Astrocyte (in vitro differentiated cells and primary cell): ENCODE results near the gene XPNPEP1. TPM values are rescaled to one million over a fixed set of nuclear protein-coding genes. Genes with fewer than 3 reads are reported as not detected.

ENCODE experiments used
- DNase-seq: peaks from one replicate; pipeline ENCODE4 v3.0.0-alpha.2; 2010; ENCODE audit warnings: low read depth
- FAIRE-seq: peaks from 2 replicates; lab custom pipeline; 2011; peaks lifted over from hg19 to GRCh38; lab: Jason Lieb, UNC
- H2AFZ ChIP-seq: 2 replicates; pipeline ENCODE4 v1.6.0; 2012; ENCODE audit warnings: low read depth, low read length, inconsistent platforms
- H3K27ac ChIP-seq: 2 replicates; pipeline ENCODE4 v1.5.1; 2011; ENCODE audit warnings: low read depth, low read length, inconsistent platforms
- H3K27me3 ChIP-seq: 2 replicates; pipeline ENCODE4 v1.6.0; 2011; ENCODE audit warnings: low read length, inconsistent platforms; ENCODE audit not compliant: insufficient read depth
- H3K36me3 ChIP-seq: 2 replicates; pipeline ENCODE4 v1.5.1; 2011; ENCODE audit warnings: low read length, inconsistent platforms; ENCODE audit not compliant: insufficient read depth
- H3K4me1 ChIP-seq: 2 replicates; pipeline ENCODE4 v1.5.1; 2011; ENCODE audit warnings: low read length, inconsistent platforms; ENCODE audit not compliant: insufficient read depth
- H3K4me2 ChIP-seq: 2 replicates; pipeline ENCODE4 v1.6.0; 2012; ENCODE audit warnings: low read length, inconsistent platforms
- H3K4me3 ChIP-seq: 2 replicates; pipeline ENCODE4 v1.5.1; 2011; ENCODE audit warnings: low read depth, mild to moderate bottlenecking, low read length, inconsistent platforms; ENCODE audit not compliant: insufficient read depth
- H3K79me2 ChIP-seq: 2 replicates; pipeline ENCODE4 v1.6.0; 2012; ENCODE audit warnings: mild to moderate bottlenecking, low read length, inconsistent platforms; ENCODE audit not compliant: insufficient read depth
- H3K9ac ChIP-seq: 2 replicates; pipeline ENCODE4 v1.6.0; 2012; ENCODE audit warnings: mild to moderate bottlenecking, low read length, inconsistent platforms
- H3K9me3 ChIP-seq: 2 replicates; pipeline ENCODE4 v1.5.1; 2012; ENCODE audit warnings: low read depth, mild to moderate bottlenecking, low read length, inconsistent platforms; ENCODE audit not compliant: insufficient read depth
- H4K20me1 ChIP-seq: 2 replicates; pipeline ENCODE4 v1.6.0; 2012; ENCODE audit warnings: low read length, inconsistent platforms; ENCODE audit not compliant: insufficient read depth
- H3K27ac Mint-ChIP-seq: one replicate; pipeline ENCODE4 v1.8.0; 2021; ENCODE audit warnings: mild to moderate bottlenecking, mixed read lengths; ENCODE audit not compliant: unreplicated experiment
- H3K27me3 Mint-ChIP-seq: one replicate; pipeline ENCODE4 v1.8.0; 2021; ENCODE audit warnings: low read depth, mixed read lengths; ENCODE audit not compliant: unreplicated experiment
- H3K36me3 Mint-ChIP-seq: one replicate; pipeline ENCODE4 v1.8.0; 2021; ENCODE audit warnings: low read depth, mixed read lengths; ENCODE audit not compliant: unreplicated experiment
- H3K4me1 Mint-ChIP-seq: one replicate; pipeline ENCODE4 v1.8.0; 2021; ENCODE audit warnings: low read depth, mixed read lengths; ENCODE audit not compliant: unreplicated experiment
- H3K4me3 Mint-ChIP-seq: one replicate; pipeline ENCODE4 v1.8.0; 2021; ENCODE audit warnings: mild to moderate bottlenecking, moderate library complexity, mixed read lengths; ENCODE audit not compliant: unreplicated experiment
- H3K9me3 Mint-ChIP-seq: one replicate; pipeline ENCODE4 v1.8.0; 2021; ENCODE audit warnings: mild to moderate bottlenecking, mixed read lengths; ENCODE audit not compliant: unreplicated experiment
- CTCF ChIP-seq: IDR thresholded peaks from 2 replicates; pipeline ENCODE4 v1.5.1; 2011; ENCODE audit warnings: low read depth, mild to moderate bottlenecking, inconsistent platforms, low read length, moderate library complexity; ENCODE audit not compliant: insufficient read depth
- EZH2 ChIP-seq: IDR thresholded peaks from 2 replicates; pipeline ENCODE4 v1.6.1; 2012; ENCODE audit warnings: mild to moderate bottlenecking, low read length, inconsistent platforms; ENCODE audit not compliant: insufficient read depth
- total RNA-seq: library from RNA; stranded (reverse); gene quantifications from 2 replicates; pipeline ENCODE4 v1.2.1, GENCODE V29; 2021

XPNPEP1 gene
- total RNA-seq, 1 donor from 2014 or later, result 100 TPM

- no peak overlapping the region for H3K27ac Mint-ChIP-seq
- H3K36me3 ChIP-seq, result no peaks in the 10 kb centered on the region
- H4K20me1 ChIP-seq, result no peaks in the 10 kb centered on the region
- no peak overlapping the region for H3K4me3 Mint-ChIP-seq
- H3K4me3 ChIP-seq, result no peak overlapping the region
- H3K36me3 Mint-ChIP-seq, result peaks cover 3% of the 10 kb centered on the region
- H3K27ac ChIP-seq, result no peak overlapping the region
- H3K4me2 ChIP-seq, result no peak overlapping the region
- H3K79me2 ChIP-seq, result peaks cover 14% of the 10 kb centered on the region
- peaks cover 11% of the 10 kb centered on the region for H3K4me1 ChIP-seq
- no peak overlapping the region for H3K9ac ChIP-seq
- no peak overlapping the region for H2AFZ ChIP-seq
- FAIRE-seq (no peak), DNase-seq (no peak)
- H3K4me1 Mint-ChIP-seq, result peaks cover 7% of the 10 kb centered on the region
- TF ChIP-seq CTCF (no peak), EZH2 (no peak)
- no peaks in the 10 kb centered on the region for H3K9me3 Mint-ChIP-seq
- no peaks in the 10 kb centered on the region for H3K27me3 ChIP-seq
- no peaks in the 10 kb centered on the region for H3K27me3 Mint-ChIP-seq
- no peaks in the 10 kb centered on the region for H3K9me3 ChIP-seq
Measured at GRCh38 chr10:109926825-109927224, 3.5 kb upstream of the XPNPEP1 start.

GRCh38 chr10:109926061-109926745 is 2.9 kb upstream of the XPNPEP1 start:
- peaks cover 5% of the 10 kb centered on the region for H3K36me3 Mint-ChIP-seq
- no peaks in the 10 kb centered on the region for H3K9me3 Mint-ChIP-seq
- Histone ChIP-seq H3K27me3 (no peaks in the 10 kb centered on the region), H3K9ac (no peak overlapping the region), H3K4me1 (peaks cover 11% of the 10 kb centered on the region), H3K4me2 (no peak overlapping the region), H3K36me3 (no peaks in the 10 kb centered on the region), H2AFZ (no peak overlapping the region), H3K9me3 (no peaks in the 10 kb centered on the region), H4K20me1 (no peaks in the 10 kb centered on the region), H3K79me2 (peaks cover 20% of the 10 kb centered on the region), H3K27ac (no peak overlapping the region), H3K4me3 (no peak overlapping the region)
- no peaks in the 10 kb centered on the region for H3K27me3 Mint-ChIP-seq
- H3K4me3 Mint-ChIP-seq, result no peak overlapping the region
- no peak overlapping the region for H3K27ac Mint-ChIP-seq
- FAIRE-seq, result no peak
- DNase-seq, result no peak
- TF ChIP-seq CTCF (no peak), EZH2 (no peak)
- peaks cover 7% of the 10 kb centered on the region for H3K4me1 Mint-ChIP-seq

GRCh38 chr10:109924967-109925620 is 1.8 kb upstream of the XPNPEP1 start:
- DNase-seq (no peak), FAIRE-seq (no peak)
- no peaks in the 10 kb centered on the region for H3K9me3 ChIP-seq
- Mint-ChIP-seq H3K27ac (no peak overlapping the region), H3K36me3 (peaks cover 15% of the 10 kb centered on the region), H3K9me3 (no peaks in the 10 kb centered on the region), H3K4me3 (no peak overlapping the region), H3K4me1 (peaks cover 11% of the 10 kb centered on the region), H3K27me3 (no peaks in the 10 kb centered on the region)
- no peak overlapping the region for H3K27ac ChIP-seq
- TF ChIP-seq EZH2, result no peak
- TF ChIP-seq CTCF, result no peak
- H3K36me3 ChIP-seq, result no peaks in the 10 kb centered on the region
- no peak overlapping the region for H2AFZ ChIP-seq
- H3K27me3 ChIP-seq, result no peaks in the 10 kb centered on the region
- H3K4me3 ChIP-seq, result no peak overlapping the region
- no peaks in the 10 kb centered on the region for H4K20me1 ChIP-seq
- no peak overlapping the region for H3K4me2 ChIP-seq
- peaks cover 31% of the 10 kb centered on the region for H3K79me2 ChIP-seq
- H3K4me1 ChIP-seq, result peaks cover 11% of the 10 kb centered on the region
- H3K9ac ChIP-seq, result no peak overlapping the region
